ENCODE results near the gene ASTN2.

DNA sequence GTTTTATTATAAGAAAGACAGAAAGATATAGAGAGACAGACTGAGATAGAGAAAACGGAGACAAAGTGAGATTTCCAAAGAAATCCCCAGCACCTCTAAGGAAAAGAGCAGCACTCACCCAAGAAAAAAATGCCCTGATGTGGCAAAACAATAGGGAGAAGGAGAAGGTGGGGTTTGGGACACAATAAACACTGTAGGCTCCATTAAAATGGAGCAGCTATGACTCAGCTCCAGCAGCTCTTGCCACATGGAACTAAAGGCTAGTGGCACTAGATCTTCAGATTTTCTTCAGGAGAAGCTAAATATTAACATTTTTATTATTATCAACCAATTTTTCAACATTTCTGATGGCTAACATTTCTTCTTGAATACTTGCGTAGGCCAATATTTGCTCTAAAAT, 406.0 kb downstream of the ASTN2 start:
- no peak for TF ChIP-seq EZH2 (IDR thresholded peaks at IDR 0.05; ENCODE audit: low read depth, unreplicated experiment)
- TF ChIP-seq, protein P1, sequence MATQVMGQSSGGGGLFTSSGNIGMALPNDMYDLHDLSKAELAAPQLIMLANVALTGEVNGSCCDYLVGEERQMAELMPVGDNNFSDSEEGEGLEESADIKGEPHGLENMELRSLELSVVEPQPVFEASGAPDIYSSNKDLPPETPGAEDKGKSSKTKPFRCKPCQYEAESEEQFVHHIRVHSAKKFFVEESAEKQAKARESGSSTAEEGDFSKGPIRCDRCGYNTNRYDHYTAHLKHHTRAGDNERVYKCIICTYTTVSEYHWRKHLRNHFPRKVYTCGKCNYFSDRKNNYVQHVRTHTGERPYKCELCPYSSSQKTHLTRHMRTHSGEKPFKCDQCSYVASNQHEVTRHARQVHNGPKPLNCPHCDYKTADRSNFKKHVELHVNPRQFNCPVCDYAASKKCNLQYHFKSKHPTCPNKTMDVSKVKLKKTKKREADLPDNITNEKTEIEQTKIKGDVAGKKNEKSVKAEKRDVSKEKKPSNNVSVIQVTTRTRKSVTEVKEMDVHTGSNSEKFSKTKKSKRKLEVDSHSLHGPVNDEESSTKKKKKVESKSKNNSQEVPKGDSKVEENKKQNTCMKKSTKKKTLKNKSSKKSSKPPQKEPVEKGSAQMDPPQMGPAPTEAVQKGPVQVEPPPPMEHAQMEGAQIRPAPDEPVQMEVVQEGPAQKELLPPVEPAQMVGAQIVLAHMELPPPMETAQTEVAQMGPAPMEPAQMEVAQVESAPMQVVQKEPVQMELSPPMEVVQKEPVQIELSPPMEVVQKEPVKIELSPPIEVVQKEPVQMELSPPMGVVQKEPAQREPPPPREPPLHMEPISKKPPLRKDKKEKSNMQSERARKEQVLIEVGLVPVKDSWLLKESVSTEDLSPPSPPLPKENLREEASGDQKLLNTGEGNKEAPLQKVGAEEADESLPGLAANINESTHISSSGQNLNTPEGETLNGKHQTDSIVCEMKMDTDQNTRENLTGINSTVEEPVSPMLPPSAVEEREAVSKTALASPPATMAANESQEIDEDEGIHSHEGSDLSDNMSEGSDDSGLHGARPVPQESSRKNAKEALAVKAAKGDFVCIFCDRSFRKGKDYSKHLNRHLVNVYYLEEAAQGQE (IDR thresholded peaks at IDR 0.05; ENCODE audit: unreplicated experiment) = no peak
- no peak for TF ChIP-seq EZH2phosphoT487 (IDR thresholded peaks at IDR 0.05; ENCODE audit: unreplicated experiment)
- no peak for TF ChIP-seq CTCF (conservative IDR thresholded peaks at IDR 0.05; ENCODE audit: low read depth in 2 of 2)
- TF ChIP-seq JUNB (IDR thresholded peaks at IDR 0.05; ENCODE audit: unreplicated experiment) = no peak
- no peak for TF ChIP-seq ZNF331 (CRISPR knock-in tag; IDR thresholded peaks at IDR 0.05; ENCODE audit: low read depth)
- TF ChIP-seq POLR2AphosphoS5 (IDR thresholded peaks at IDR 0.05; ENCODE audit: low read depth) = no peak
- no peak for TF ChIP-seq CREB1 (CRISPR knock-in tag; IDR thresholded peaks at IDR 0.05; ENCODE audit: low read depth)
- TF ChIP-seq, protein P2, sequence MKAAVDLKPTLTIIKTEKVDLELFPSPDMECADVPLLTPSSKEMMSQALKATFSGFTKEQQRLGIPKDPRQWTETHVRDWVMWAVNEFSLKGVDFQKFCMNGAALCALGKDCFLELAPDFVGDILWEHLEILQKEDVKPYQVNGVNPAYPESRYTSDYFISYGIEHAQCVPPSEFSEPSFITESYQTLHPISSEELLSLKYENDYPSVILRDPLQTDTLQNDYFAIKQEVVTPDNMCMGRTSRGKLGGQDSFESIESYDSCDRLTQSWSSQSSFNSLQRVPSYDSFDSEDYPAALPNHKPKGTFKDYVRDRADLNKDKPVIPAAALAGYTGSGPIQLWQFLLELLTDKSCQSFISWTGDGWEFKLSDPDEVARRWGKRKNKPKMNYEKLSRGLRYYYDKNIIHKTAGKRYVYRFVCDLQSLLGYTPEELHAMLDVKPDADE (IDR thresholded peaks at IDR 0.05) = no peak
- no peak for TF ChIP-seq ZNF114 (CRISPR knock-in tag; IDR thresholded peaks at IDR 0.05)
- TF ChIP-seq ZNF462 (CRISPR knock-in tag; IDR thresholded peaks at IDR 0.05) = no peak

All from GM23338 (cell line).